PC-9 (cell line): Measurements from ENCODE around the gene RPL26. TPM values are rescaled to one million over a fixed set of nuclear protein-coding genes. Genes with fewer than 3 reads are reported as not detected.

Source experiments
- BruUV-seq: library from RNA; stranded (reverse); fragments of 400-500 nt; replicated peaks from 2 replicates; lab custom pipeline; 2021; lab: Mats Ljungman, UMichigan
- CTCF ChIA-PET: fragments of 300-600 bp; sonication (Branson Sonifier 250); formaldehyde crosslinking; loops from one replicate; lab custom pipeline; 2022; ENCODE audit warnings: antibody characterized with exemption; lab: Charles Lee
- POLR2A ChIA-PET: fragments of 300-600 bp; sonication (Branson Sonifier 250); formaldehyde crosslinking; loops from one replicate; lab custom pipeline; 2022; ENCODE audit warnings: antibody characterized with exemption; ENCODE audit not compliant: unreplicated experiment; lab: Charles Lee
- DNase-seq, 2 experiments: peaks; one replicate each; pipeline versions ENCODE4 v3.0.0 to v3.0.0-alpha.2; 2015 to 2022; ENCODE audit warnings: mixed read lengths in 1 of 2
- H2AFZ ChIP-seq: fragments of 200-600 bp; sonication (generic); 2 replicates; pipeline ENCODE4 v1.8.1; 2017; ENCODE audit warnings: antibody characterized with exemption
- H3F3A ChIP-seq: fragments of 200-600 bp; sonication (generic); 2 replicates; pipeline ENCODE4 v1.8.1; 2017; ENCODE audit warnings: antibody characterized with exemption, mild to moderate bottlenecking, low read depth; ENCODE audit not compliant: insufficient read depth
- H3K27ac ChIP-seq: fragments of 200-600 bp; sonication (generic); 2 replicates; pipeline ENCODE4 v1.6.1; 2016; ENCODE audit warnings: mixed run types
- H3K27me3 ChIP-seq: fragments of 200-600 bp; sonication (generic); 2 replicates; pipeline ENCODE4 v1.6.1; 2016; ENCODE audit warnings: low read depth, mixed run types; ENCODE audit not compliant: insufficient read depth
- H3K36me3 ChIP-seq: fragments of 200-600 bp; sonication (generic); 2 replicates; pipeline ENCODE4 v1.6.1; 2016; ENCODE audit warnings: low read depth, mixed run types
- H3K4me1 ChIP-seq: fragments of 200-600 bp; sonication (generic); replicated peaks from 2 replicates; pipeline ENCODE4 v1.6.1; 2016; ENCODE audit warnings: mixed run types; ENCODE audit not compliant: insufficient read depth
- H3K4me2 ChIP-seq: fragments of 200-600 bp; sonication (generic); 2 replicates; pipeline ENCODE4 v1.6.1; 2017; ENCODE audit warnings: mixed run types
- H3K4me3 ChIP-seq: fragments of 200-600 bp; sonication (generic); 2 replicates; pipeline ENCODE4 v1.6.1; 2016; ENCODE audit warnings: mixed run types
- H3K79me2 ChIP-seq: fragments of 200-600 bp; sonication (generic); 2 replicates; pipeline ENCODE4 v1.6.1; 2017; ENCODE audit warnings: low read depth, mixed run types
- H3K9me2 ChIP-seq: fragments of 200-600 bp; sonication (generic); 2 replicates; pipeline ENCODE4 v1.8.1; 2017; ENCODE audit warnings: mild to moderate bottlenecking; ENCODE audit not compliant: insufficient read depth
- H3K9me3 ChIP-seq: fragments of 200-600 bp; sonication (generic); 2 replicates; pipeline ENCODE4 v1.8.1; 2016; ENCODE audit warnings: low read depth; ENCODE audit not compliant: insufficient read depth
- H4K20me1 ChIP-seq: fragments of 200-600 bp; sonication (generic); 2 replicates; pipeline ENCODE4 v1.8.1; 2017; ENCODE audit not compliant: insufficient read depth
- CTCF ChIP-seq: fragments of 200-600 bp; sonication (generic); conservative IDR thresholded peaks from 2 replicates; pipeline ENCODE4 v1.6.1; 2017; ENCODE audit warnings: mixed run types, antibody characterized with exemption, mild to moderate bottlenecking, moderate library complexity
- EZH2 ChIP-seq: fragments of 200-600 bp; sonication (generic); IDR thresholded peaks from 2 replicates; pipeline ENCODE4 v1.8.0; 2017; ENCODE audit warnings: antibody characterized with exemption, low read depth
- intact Hi-C: fragments of 100-400 bp; cut with micrococcal nuclease; formaldehyde crosslinking; loops from one replicate; pipeline ENCODE4 v1.10.0; 2022; ENCODE audit not compliant: unreplicated experiment
- total RNA-seq: library from RNA; stranded (reverse); gene quantifications from 2 replicates; pipeline ENCODE4 v1.2.3, GENCODE V29; 2021

Gene RPL26
- total RNA-seq, 1 experiment from 2014 or later, result 2,519 TPM

- no peak for DNase-seq
- Histone ChIP-seq H3K4me1 (no peaks in the 10 kb centered on the region), H4K20me1 (no peaks in the 10 kb centered on the region), H3K36me3 (no peaks in the 10 kb centered on the region), H3K9me2 (no peaks in the 10 kb centered on the region), H3K27ac (no peak within 1 kb of the TSS), H3K4me3 (no peak within 1 kb of the TSS), H3K4me2 (no peak within 1 kb of the TSS), H3K79me2 (no peaks in the 10 kb centered on the region), H2AFZ (no peak within 1 kb of the TSS), H3K9me3 (no peaks in the 10 kb centered on the region), H3F3A (no peaks in the 10 kb centered on the region), H3K27me3 (no peaks in the 10 kb centered on the region)
- intact Hi-C loops, result no loop called here
- TF ChIP-seq CTCF, result no peak
- no peak for TF ChIP-seq EZH2
- POLR2A ChIA-PET, result interaction anchor here (0.6 kb wide), 1 partner anchor 428 kb away, joined by 5 read pairs; no protein-coding TSS in a partner anchor
- CTCF ChIA-PET, result no interaction called here
- no TSS peak for BruUV-seq
Measured at GRCh38 chr17:8339540-8339939, 43.5 kb downstream of the RPL26 start, which contains the start of gene ODF4. ODF4 (plus strand) TSS chr17:8339840; CDS start chr17:8340052, 212 bp downstream.

- BruUV-seq, result no TSS peak
- H2AFZ ChIP-seq, result no peak overlapping the region
- no peaks in the 10 kb centered on the region for H3K9me3 ChIP-seq
- no peaks in the 10 kb centered on the region for H3K36me3 ChIP-seq
- no peak for DNase-seq
- CTCF ChIA-PET, result interaction anchor here (0.6 kb wide), 1 partner anchor 95 kb away, joined by 4 read pairs; no protein-coding TSS in a partner anchor
- no peak overlapping the region for H3K4me3 ChIP-seq
- no peaks in the 10 kb centered on the region for H3K4me1 ChIP-seq
- no peak overlapping the region for H3K4me2 ChIP-seq
- no peaks in the 10 kb centered on the region for H3F3A ChIP-seq
- H3K9me2 ChIP-seq, result no peaks in the 10 kb centered on the region
- H4K20me1 ChIP-seq, result no peaks in the 10 kb centered on the region
- no peaks in the 10 kb centered on the region for H3K27me3 ChIP-seq
- H3K27ac ChIP-seq, result no peak overlapping the region
- POLR2A ChIA-PET, result no interaction called here
- intact Hi-C loops, result no loop called here
- H3K79me2 ChIP-seq, result no peaks in the 10 kb centered on the region
- TF ChIP-seq EZH2 (no peak), CTCF (no peak)
Measured at GRCh38 chr17:8338753-8339140, 44.2 kb downstream of the RPL26 start.

- ChIA-PET CTCF (interaction anchor here (0.5 kb wide), 1 partner anchor 658 kb away, joined by 10 read pairs; no protein-coding TSS in a partner anchor), POLR2A (interaction anchor here (0.6 to 0.7 kb wide), 2 partner anchors 125 to 612 kb away, joined by 3 read pairs; no protein-coding TSS in a partner anchor)
- H3K4me3 ChIP-seq, result no peak overlapping the region
- TF ChIP-seq EZH2 (no peak), CTCF (no peak)
- no peaks in the 10 kb centered on the region for H3K9me3 ChIP-seq
- no peak for DNase-seq
- H3F3A ChIP-seq, result no peaks in the 10 kb centered on the region
- no TSS peak for BruUV-seq
- intact Hi-C loops, result no loop called here
- no peaks in the 10 kb centered on the region for H3K27me3 ChIP-seq
- H4K20me1 ChIP-seq, result no peaks in the 10 kb centered on the region
- no peak overlapping the region for H2AFZ ChIP-seq
- no peaks in the 10 kb centered on the region for H3K79me2 ChIP-seq
- no peak overlapping the region for H3K27ac ChIP-seq
- H3K4me2 ChIP-seq, result no peak overlapping the region
- no peaks in the 10 kb centered on the region for H3K4me1 ChIP-seq
- H3K9me2 ChIP-seq, result no peaks in the 10 kb centered on the region
- H3K36me3 ChIP-seq, result no peaks in the 10 kb centered on the region
Measured at GRCh38 chr17:8337802-8338752, 44.9 kb downstream of the RPL26 start.
